A549 (cell line): Measurements from ENCODE around the gene ZNF682.

ENCODE experiments used
- CTCF ChIP-seq: fragments of >200 bp; sonication (Bioruptor Twin); formaldehyde crosslinking; IDR thresholded peaks from 3 replicates; pipeline ENCODE4 v1.5.1; 2016
- EP300 ChIP-seq, 2 experiments: fragments of >200 bp; sonication (Bioruptor Twin); formaldehyde crosslinking; IDR thresholded peaks; 2 replicates in 1 of 2; 3 replicates in 1 of 2; pipeline ENCODE4 v1.6.1; 2016 to 2017
- HDAC2 ChIP-seq: fragments of 200-600 bp; sonication (generic); IDR thresholded peaks from 2 replicates; pipeline ENCODE4 v1.6.1; 2016
- NR3C1 ChIP-seq: fragments of >200 bp; sonication (Bioruptor Twin); formaldehyde crosslinking; IDR thresholded peaks from 3 replicates; pipeline ENCODE4 v1.6.1; 2017
- POLR2A ChIP-seq: IDR thresholded peaks from 2 replicates; pipeline ENCODE4 v1.6.1; 2012; ENCODE audit warnings: mild to moderate bottlenecking, low read length
- RFX5 ChIP-seq: fragments of 450-650 bp; IDR thresholded peaks from 2 replicates; pipeline ENCODE4 v1.7.1; 2014; ENCODE audit warnings: antibody characterized with exemption, mild to moderate bottlenecking, moderate library complexity
- SREBF2 ChIP-seq: fragments of 450-650 bp; IDR thresholded peaks from 2 replicates; pipeline ENCODE4 v1.6.1; 2014; ENCODE audit warnings: mild to moderate bottlenecking, moderate library complexity

DNA sequence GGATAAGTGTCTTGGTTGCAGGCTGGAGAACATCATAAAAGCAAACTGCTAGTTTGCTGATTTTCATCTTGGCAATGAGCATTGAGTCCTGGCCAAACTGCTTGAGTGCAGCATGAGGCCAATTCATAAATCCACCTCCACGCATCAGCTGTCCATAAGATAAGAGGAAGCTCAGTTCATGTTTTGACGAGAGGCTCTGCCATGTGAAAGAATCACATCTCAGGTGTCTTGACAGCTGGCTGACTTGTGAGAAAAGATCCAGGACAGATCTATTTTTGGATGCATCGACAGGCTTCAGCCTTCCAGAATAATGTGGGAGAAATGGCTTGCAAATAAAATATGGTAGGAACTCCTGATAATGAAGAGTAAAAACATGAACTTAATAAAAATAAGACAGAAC, 5.4 kb upstream of the ZNF682 start:
- TF ChIP-seq EP300 (IDR thresholded peaks at IDR 0.05) = no peak
- TF ChIP-seq SREBF2 = no peak
- TF ChIP-seq CTCF = no peak
- no peak for TF ChIP-seq POLR2A
- no peak for TF ChIP-seq NR3C1
- TF ChIP-seq RFX5 = no peak
- no peak for TF ChIP-seq HDAC2
